Measurements from ENCODE around the gene MRAS.

MRAS gene

GRCh38 chr3:138347960-138348753 lies at the start of gene MRAS:
MRAS (plus strand) TSS chr3:138348579; CDS start chr3:138372884, 24,305 bp downstream.
- DNase-seq, result peak; percentile 53 to 65

- DNase-seq, result no peak
Measured at GRCh38 chr3:138300647-138301046, 47.7 kb upstream of the MRAS start.

GRCh38 chr3:138303474-138303873 lies 44.9 kb upstream of the MRAS start:
- DNase-seq, result no peak

DNA sequence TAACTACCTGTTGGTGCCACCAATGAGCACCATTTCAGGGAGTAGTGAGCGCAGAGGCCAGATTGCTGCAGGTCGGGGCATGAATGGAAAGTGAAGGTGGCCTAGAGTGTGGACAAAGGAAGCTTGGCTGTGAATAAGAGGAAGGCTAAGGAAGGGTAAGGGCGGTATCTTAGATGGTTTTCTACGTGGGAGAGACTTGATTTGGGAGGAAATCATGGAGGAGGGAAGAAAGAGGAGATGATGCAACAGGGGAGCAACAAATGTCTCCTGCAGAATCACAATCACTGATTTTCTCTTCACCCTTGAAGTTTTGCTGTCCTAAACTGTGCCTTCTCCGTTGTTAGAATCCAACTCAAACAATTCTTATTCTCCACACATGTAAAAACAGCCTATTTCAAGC lies 40.5 kb upstream of the MRAS start:
- DNase-seq, result no peak

- no peak for DNase-seq
Measured at GRCh38 chr3:138308783-138309182, 39.6 kb upstream of the MRAS start.

DNA sequence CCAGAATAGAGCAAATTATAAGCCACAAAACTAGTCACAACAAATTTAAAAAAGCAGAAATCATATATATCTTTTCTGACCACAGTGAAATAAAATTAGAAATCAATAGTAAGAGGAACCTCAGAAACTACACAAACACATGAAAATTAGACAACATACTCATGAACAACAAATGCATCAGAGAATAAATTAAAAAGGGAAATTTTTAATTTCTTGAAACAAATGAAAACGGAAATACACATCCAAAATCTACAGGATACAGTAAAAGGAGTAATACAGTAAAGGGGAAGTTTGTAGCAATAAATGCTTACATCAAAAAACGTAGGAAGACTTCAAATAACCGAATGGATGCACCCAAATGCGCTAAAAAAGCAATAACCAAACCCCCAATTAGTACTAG lies 37.9 kb upstream of the MRAS start:
- no peak for DNase-seq

DNA sequence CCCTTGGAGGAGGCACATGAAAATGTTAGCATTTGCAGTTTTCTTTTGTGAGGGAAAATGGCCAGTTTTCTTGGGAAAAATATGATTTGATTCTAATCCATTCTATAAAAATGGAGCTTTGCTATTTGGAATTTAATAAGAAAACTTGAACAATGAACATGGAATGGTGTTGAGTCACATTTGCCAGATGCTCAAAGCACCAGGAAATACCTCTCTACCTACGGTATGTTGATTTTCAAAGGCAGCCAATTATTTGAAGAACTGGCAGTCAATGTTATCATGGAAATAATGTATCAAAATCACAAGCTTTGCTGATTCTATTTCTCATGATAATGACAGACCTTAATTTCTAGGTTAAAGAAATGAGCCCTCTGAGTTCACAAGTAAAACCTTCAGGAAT lies 33.6 kb upstream of the MRAS start:
- no peak for DNase-seq

- DNase-seq, result no peak
Measured at GRCh38 chr3:138317687-138318086, 30.7 kb upstream of the MRAS start.

GRCh38 chr3:138323971-138324370 lies 24.4 kb upstream of the MRAS start:
- no peak for DNase-seq

DNA sequence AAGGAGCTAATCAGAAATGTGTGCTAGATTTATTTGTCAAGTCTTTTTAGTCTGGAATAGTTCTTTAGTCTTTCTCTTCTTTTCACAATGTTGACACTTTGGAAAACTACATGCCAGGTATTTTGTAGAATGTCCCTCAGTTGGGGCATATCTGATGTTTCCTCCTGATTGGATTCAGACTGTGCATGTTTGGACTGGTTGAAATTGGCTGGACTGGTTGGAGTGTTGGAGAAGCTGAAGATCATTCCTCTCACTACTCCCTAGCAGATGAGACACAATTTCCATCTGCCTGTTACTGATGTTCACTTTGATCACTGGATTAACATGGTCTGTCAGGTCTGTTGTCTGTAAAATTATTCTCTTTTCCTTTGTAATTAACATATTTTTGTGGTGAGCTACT lies 22.4 kb upstream of the MRAS start:
- no peak for DNase-seq

GRCh38 chr3:138326866-138327595 lies 21.3 kb upstream of the MRAS start:
- no peak for DNase-seq

GRCh38 chr3:138327831-138328230 lies 20.5 kb upstream of the MRAS start:
- DNase-seq, result no peak

- DNase-seq, result peak; percentile 43 to 78
Measured at GRCh38 chr3:138328341-138328740, 20.0 kb upstream of the MRAS start.

GRCh38 chr3:138329127-138329983 lies 19.0 kb upstream of the MRAS start, which contains the start of gene NME9:
NME9 (minus strand) TSS chr3:138329851; CDS start chr3:138329335, 516 bp downstream.
- DNase-seq, result peak; percentile 81 to 82

DNA sequence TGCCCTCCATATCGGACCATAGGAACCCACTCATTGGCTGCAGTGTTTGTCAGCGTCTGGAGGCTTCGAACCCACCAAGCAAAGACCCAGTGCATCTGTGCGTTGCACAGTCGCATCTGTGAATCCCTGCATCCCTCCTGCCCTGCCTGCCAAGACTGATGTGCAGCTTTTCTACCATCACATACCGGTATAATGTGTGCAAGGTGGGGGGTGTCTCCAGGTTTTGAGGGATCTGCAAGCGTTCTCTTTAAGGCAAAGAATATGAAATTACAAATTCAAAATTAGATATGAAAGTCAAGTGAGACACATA lies 18.4 kb upstream of the MRAS start:
- no peak for DNase-seq

DNA sequence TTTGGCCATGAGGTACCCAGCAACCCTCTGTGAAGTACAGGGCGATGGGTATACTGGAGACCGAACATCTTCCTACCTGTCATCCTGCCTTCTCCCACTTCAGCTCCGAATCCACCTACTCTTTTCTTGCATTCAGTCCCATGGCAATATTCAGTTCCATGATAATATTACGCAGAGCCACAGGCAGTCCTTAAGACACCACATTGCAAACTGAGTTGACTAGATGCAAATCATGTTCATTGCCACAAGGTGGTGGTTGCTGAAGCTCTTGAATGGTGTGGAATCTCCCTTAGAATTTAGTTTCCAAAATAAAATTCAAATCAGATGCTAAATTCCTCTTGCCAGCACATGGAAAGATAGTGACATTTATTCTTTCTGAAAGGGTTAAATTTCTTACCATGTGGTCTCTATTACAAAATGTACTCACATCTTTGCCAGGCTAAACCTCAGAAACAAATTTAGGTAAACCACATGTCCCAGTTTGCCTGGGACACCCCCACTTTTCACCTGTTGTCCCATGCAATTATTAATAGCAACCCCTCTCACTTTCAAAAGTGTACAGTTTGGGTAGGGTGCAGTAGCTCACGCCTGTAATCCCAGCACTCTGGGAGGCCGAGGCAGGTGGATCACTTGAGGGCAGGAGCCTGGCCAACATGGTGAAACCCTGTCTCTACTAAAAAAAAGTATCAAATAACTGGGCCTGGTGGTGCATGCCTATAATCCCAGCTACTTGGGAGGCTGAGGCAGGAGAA lies 17.1 kb upstream of the MRAS start:
- peak; percentile 43 to 56 for DNase-seq

DNA sequence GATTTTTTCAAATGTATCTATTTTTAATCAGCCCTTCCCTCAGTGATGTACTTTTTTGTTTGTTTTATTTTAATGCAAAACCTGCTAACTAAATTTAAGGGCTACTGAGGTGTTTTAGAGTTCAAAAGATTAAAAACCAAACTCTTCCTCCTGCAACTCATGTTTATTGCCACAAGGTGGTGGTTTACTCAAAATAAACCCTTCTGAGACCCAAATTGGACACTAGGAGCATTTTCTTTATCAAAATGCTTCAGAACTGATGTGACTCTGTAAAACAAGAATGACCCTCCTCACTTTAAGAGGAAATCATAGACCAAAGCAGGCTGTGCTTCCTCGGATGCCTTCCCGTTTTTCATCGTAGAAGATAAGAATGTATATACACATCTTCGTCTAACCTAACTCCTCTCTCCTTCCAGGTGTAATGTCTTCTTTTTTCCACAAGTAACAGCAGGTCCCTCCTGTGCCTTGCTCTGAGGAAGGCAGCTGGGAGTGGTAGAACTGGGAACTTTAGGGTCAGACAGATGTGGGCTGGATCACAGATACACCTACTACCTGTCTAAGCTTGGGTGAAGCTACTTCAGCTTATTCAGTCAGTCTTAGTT lies 15.8 kb upstream of the MRAS start:
- peak; percentile 75 to 83 for DNase-seq

DNA sequence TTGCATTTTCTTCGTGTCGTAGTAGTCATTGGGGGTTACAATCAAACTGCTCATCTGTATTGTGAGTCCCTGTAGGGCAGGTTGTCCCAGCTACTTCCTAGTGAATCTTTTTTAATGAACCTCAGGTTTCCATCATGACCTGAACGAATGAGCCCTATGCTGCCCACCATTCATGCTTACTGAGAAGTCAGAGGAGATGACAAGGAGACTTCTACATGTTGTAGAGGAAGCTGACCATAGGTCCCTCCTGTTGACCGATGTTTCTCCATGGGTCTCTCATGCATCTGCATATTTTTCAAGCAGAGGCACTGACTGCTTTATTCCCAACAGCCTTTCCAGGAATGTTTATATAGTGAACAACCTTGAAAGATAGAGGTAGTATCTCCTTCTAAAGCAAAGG lies 13.8 kb upstream of the MRAS start:
- DNase-seq, result no peak

GRCh38 chr3:138336454-138336999 lies 11.9 kb upstream of the MRAS start:
- no peak for DNase-seq

DNA sequence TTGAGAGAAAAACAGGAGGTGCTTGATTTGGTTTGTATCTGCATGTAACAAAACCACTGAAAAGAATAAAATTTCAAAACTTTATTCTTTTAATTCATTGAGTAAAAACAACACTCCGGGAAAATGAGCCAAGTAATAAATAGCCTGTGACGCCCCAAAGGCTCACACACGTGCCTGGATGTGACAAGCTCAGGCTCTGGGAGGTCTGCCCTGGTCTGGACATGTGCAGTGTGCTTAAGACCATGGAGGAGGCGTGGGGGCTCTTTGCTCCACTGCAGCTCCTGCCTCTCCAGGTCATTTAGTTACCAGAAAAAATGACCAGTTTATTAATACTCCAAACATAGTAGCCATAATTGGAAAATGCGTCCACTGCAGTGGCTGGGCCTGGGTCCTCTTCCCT lies 10.1 kb upstream of the MRAS start:
- no peak for DNase-seq

DNA sequence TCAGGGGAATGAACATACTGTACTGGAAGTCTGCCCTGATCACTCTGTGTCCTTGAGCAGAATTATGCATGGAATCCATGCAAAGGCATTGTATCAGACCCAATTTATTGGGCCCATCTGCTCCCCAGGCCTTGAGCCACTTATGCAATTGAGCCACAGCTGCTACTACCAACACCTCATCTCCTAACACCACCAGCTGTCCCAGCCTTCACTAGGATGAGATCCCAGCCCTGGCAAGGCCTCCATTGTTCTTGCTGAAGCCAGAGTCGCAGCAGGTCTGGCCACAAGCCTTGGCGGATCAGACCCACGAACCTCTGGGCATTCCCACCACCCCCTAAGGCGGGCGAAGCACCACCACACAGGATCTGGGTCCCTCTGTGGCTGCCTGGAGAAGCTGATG lies 9.6 kb upstream of the MRAS start:
- no peak for DNase-seq

DNA sequence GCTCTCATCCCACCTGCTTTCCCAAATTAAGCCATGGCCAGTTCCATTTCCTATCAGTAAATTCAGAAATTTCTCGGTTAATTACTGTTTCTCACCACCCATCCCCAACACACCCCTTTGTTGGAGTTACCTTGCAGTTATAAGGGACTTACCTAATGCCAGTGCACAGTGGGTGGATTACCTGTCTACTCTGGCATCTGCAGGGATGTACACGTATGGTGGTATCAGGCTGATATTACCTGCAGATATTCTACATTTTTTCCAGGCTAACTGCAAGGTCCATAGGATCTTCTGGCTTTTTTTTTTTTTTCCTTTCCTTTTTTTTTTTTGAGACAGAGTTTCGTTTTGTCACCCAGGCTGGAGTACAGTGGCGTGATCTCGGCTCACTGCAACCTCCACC lies 7.9 kb upstream of the MRAS start:
- DNase-seq, result no peak

Data from Kasumi-1 (cell line).